Esophagus (tissue), 2 donors: ENCODE measurements around the gene ATPAF1. TPM values are rescaled to one million over a fixed set of nuclear protein-coding genes. Genes with fewer than 3 reads are reported as not detected.

Experiments
- H3K27ac ChIP-seq, 2 donors: one replicate each; pipeline ENCODE4 v1.5.1; 2013; ENCODE audit warnings: low read depth in 2 of 2, mild to moderate bottlenecking in 2 of 2, inconsistent platforms in 1 of 2, low read length in 1 of 2, moderate library complexity in 1 of 2
- H3K27me3 ChIP-seq, 2 donors: one replicate each; pipeline ENCODE4 v1.6.1; 2013; ENCODE audit warnings: low read length in 2 of 2, control low read depth in 1 of 2, mild to moderate bottlenecking in 1 of 2; ENCODE audit not compliant: insufficient read depth in 2 of 2, control insufficient read depth in 1 of 2
- H3K36me3 ChIP-seq, 2 donors: one replicate each; pipeline ENCODE4 v1.6.1; 2013; ENCODE audit warnings: low read length in 1 of 2; ENCODE audit not compliant: control insufficient read depth in 2 of 2, insufficient read depth in 2 of 2
- H3K4me1 ChIP-seq, 2 donors: one replicate each; pipeline ENCODE4 v1.6.1; 2013; ENCODE audit warnings: low read length in 1 of 2; ENCODE audit not compliant: control insufficient read depth in 2 of 2, insufficient read depth in 2 of 2
- H3K4me3 ChIP-seq, 2 donors: one replicate each; pipeline ENCODE4 v1.5.1; 2013; ENCODE audit warnings: low read length in 2 of 2, mild to moderate bottlenecking in 2 of 2, low read depth in 1 of 2, moderate library complexity in 1 of 2
- H3K9me3 ChIP-seq, 2 donors: one replicate each; pipeline ENCODE4 v1.6.1; 2013; ENCODE audit warnings: mild to moderate bottlenecking in 2 of 2, low read depth in 1 of 2, low read length in 1 of 2, moderate library complexity in 1 of 2; ENCODE audit not compliant: control insufficient read depth in 2 of 2, insufficient read depth in 1 of 2
- WGBS, 2 donors: extraction: QIAGEN DNeasy Blood & Tissue Kit; methylation state at CpG; one replicate each; pipeline ENCODE4 v1.1.7; 2013; 5-methylcytosine and 5-hydroxymethylcytosine counted together
- polyA plus RNA-seq, 2 donors: library from polyadenylated mRNA; stranded (reverse); fragments of 200-250 nt; gene quantifications; one replicate each; pipeline ENCODE4 v1.2.3, GENCODE V29; 2013
- donor health status: healthy with polysubstance abuse.
- donor health status: Bipolar disorder and iron deficiency.

The ATPAF1 gene
- polyA plus RNA-seq, 2 donors, result 25.3 to 34.9 TPM

GRCh38 chr1:46619656-46620258 is 48.4 kb downstream of the ATPAF1 start:
- WGBS, 2 donors, result 92% methylated on average over 5 of the region's 5 CpGs

GRCh38 chr1:46618754-46619415 is 49.3 kb downstream of the ATPAF1 start:
- WGBS, 2 donors, result 85 to 93% methylated on average over 4 of the region's 4 CpGs
- H3K4me3 ChIP-seq, result no peak overlapping the region
- no peaks in the 10 kb centered on the region for H3K36me3 ChIP-seq
- H3K4me1 ChIP-seq, result peaks cover 3 to 14% of the 10 kb centered on the region in 2 donors
- H3K27ac ChIP-seq, result no peak overlapping the region
- H3K27me3 ChIP-seq, result no peaks in the 10 kb centered on the region
- peaks cover 0 to 2% of the 10 kb centered on the region in 2 donors for H3K9me3 ChIP-seq

More at GRCh38 chr1:46619656-46620258, 48.4 kb downstream of the ATPAF1 start:
- no peak overlapping the region for H3K27ac ChIP-seq
- peaks cover 0 to 2% of the 10 kb centered on the region in 2 donors for H3K9me3 ChIP-seq
- no peaks in the 10 kb centered on the region for H3K36me3 ChIP-seq
- H3K27me3 ChIP-seq, result no peaks in the 10 kb centered on the region
- peaks cover 1 to 9% of the 10 kb centered on the region in 2 donors for H3K4me1 ChIP-seq
- H3K4me3 ChIP-seq, result no peak overlapping the region

GRCh38 chr1:46617833-46618232 is 50.3 kb downstream of the ATPAF1 start:
- peaks cover 7 to 23% of the 10 kb centered on the region in 2 donors for H3K4me1 ChIP-seq
- peaks cover 0 to 4% of the 10 kb centered on the region in 2 donors for H3K36me3 ChIP-seq
- no peak overlapping the region for H3K27ac ChIP-seq
- H3K9me3 ChIP-seq, result peaks cover 0 to 2% of the 10 kb centered on the region in 2 donors
- no peak overlapping the region for H3K4me3 ChIP-seq
- H3K27me3 ChIP-seq, result no peaks in the 10 kb centered on the region
- 87 to 91% methylated on average over 3 of the region's 3 CpGs for WGBS, 2 donors

GRCh38 chr1:46617108-46617800 is 50.9 kb downstream of the ATPAF1 start:
- peak overlapping the region; percentile 61 to 90 for H3K4me3 ChIP-seq
- H3K27me3 ChIP-seq, result no peaks in the 10 kb centered on the region
- peaks cover 8 to 25% of the 10 kb centered on the region in 2 donors for H3K4me1 ChIP-seq
- peak overlapping the region; percentile 93 to 94 for H3K27ac ChIP-seq
- WGBS, 2 donors, result 38 to 39% methylated on average over 10 of the region's 10 CpGs
- peaks cover 0 to 2% of the 10 kb centered on the region in 2 donors for H3K9me3 ChIP-seq
- peaks cover 0 to 5% of the 10 kb centered on the region in 2 donors for H3K36me3 ChIP-seq

GRCh38 chr1:46616277-46617107 is 51.7 kb downstream of the ATPAF1 start, which contains the start of gene MOB3C:
MOB3C (minus strand) TSS chr1:46616811; CDS start chr1:46613321, 3,490 bp downstream.
- whole genome bisulfite sequencing, 2 donors, result 0 to 1% methylated on average over 41 to 62 of the region's 62 CpGs
- peak within 1 kb of the TSS; percentile 61 to 90 for H3K4me3 ChIP-seq
- peaks cover 0 to 2% of the 10 kb centered on the region in 2 donors for H3K9me3 ChIP-seq
- H3K36me3 ChIP-seq, result peaks cover 0 to 5% of the 10 kb centered on the region in 2 donors
- H3K27me3 ChIP-seq, result no peaks in the 10 kb centered on the region
- peaks cover 12 to 29% of the 10 kb centered on the region in 2 donors for H3K4me1 ChIP-seq
- peak within 1 kb of the TSS; percentile 93 to 94 for H3K27ac ChIP-seq

GRCh38 chr1:46615735-46616134 is 52.4 kb downstream of the ATPAF1 start:
- 29 to 37% methylated on average over 3 of the region's 3 CpGs for WGBS, 2 donors
- H3K27me3 ChIP-seq, result no peaks in the 10 kb centered on the region
- peaks cover 0 to 5% of the 10 kb centered on the region in 2 donors for H3K36me3 ChIP-seq
- H3K4me3 ChIP-seq, result peak overlapping the region; percentile 61 to 90
- H3K9me3 ChIP-seq, result peaks cover 0 to 2% of the 10 kb centered on the region in 2 donors
- peak overlapping the region; percentile 93 to 94 for H3K27ac ChIP-seq
- peaks cover 15 to 33% of the 10 kb centered on the region in 2 donors for H3K4me1 ChIP-seq

- H3K27me3 ChIP-seq, result no peaks in the 10 kb centered on the region
- no peak overlapping the region for H3K4me3 ChIP-seq
- whole genome bisulfite sequencing, 2 donors, result 78% methylated on average over 2 of the region's 2 CpGs
- H3K9me3 ChIP-seq, result no peaks in the 10 kb centered on the region
- H3K4me1 ChIP-seq, result peaks cover 15 to 33% of the 10 kb centered on the region in 2 donors
- peaks cover 0 to 5% of the 10 kb centered on the region in 2 donors for H3K36me3 ChIP-seq
- H3K27ac ChIP-seq, result peak overlapping the region in 1 of 2 donors; percentile 93
Measured at GRCh38 chr1:46615088-46615487, 53.1 kb downstream of the ATPAF1 start.

- no peak overlapping the region for H3K4me3 ChIP-seq
- no peaks in the 10 kb centered on the region for H3K27me3 ChIP-seq
- 72 to 77% methylated on average over 2 of the region's 2 CpGs for WGBS, 2 donors
- H3K36me3 ChIP-seq, result peaks cover 3 to 9% of the 10 kb centered on the region in 2 donors
- H3K4me1 ChIP-seq, result peaks cover 15 to 33% of the 10 kb centered on the region in 2 donors
- peak overlapping the region; percentile 67 for H3K27ac ChIP-seq
- H3K9me3 ChIP-seq, result no peaks in the 10 kb centered on the region
Measured at GRCh38 chr1:46614604-46614984, 53.6 kb downstream of the ATPAF1 start.
